ENCODE measurements around the gene CEP170B.
A peak's percentile ranks its signal among the peaks of the same experiment; 100 is the strongest.
"Not testable (repeated sequence)": the region's sequence is repeated elsewhere in the genome, so short reads cannot be mapped to it uniquely, and the experiment has no call there.

Gene CEP170B

GRCh38 chr14:104826189-104826860 lies 38.7 kb upstream of the CEP170B start:
- no peaks in the 10 kb centered on the region for H3K27me3 ChIP-seq (ENCODE audit: control insufficient read depth, insufficient read depth, low read length)
- peak overlapping the region; percentile 66 for H3K9ac ChIP-seq (ENCODE audit: low read depth, low read length)

GRCh38 chr14:104826861-104827176 lies 38.2 kb upstream of the CEP170B start:
- Histone ChIP-seq H3K36me3 (ENCODE audit: insufficient read depth, low read length) (no peaks in the 10 kb centered on the region), H3K9ac (ENCODE audit: low read depth, low read length) (no peak overlapping the region), H3K4me3 (ENCODE audit: low read length) (peak overlapping the region; percentile 61)

More at GRCh38 chr14:104826189-104826860, 38.7 kb upstream of the CEP170B start:
- Histone ChIP-seq H3K9me3 (replicated peaks; ENCODE audit: low read length) (no peaks in the 10 kb centered on the region), H3K36me3 (ENCODE audit: insufficient read depth, low read length) (no peaks in the 10 kb centered on the region), H3K4me2 (ENCODE audit: low read length) (peak overlapping the region; percentile 98), H3K4me1 (ENCODE audit: control insufficient read depth, insufficient read depth, low read length) (peaks cover 19% of the 10 kb centered on the region), H3K4me3 (ENCODE audit: low read length) (peak overlapping the region; percentile 76)

GRCh38 chr14:104827177-104828055 lies 37.7 kb upstream of the CEP170B start:
- Histone ChIP-seq H3K27me3 (ENCODE audit: control insufficient read depth, insufficient read depth, low read length) (no peaks in the 10 kb centered on the region), H3K36me3 (ENCODE audit: insufficient read depth, low read length) (no peaks in the 10 kb centered on the region), H3K4me2 (ENCODE audit: low read length) (peak overlapping the region; percentile 73), H3K4me3 (ENCODE audit: low read length) (peak overlapping the region; percentile 47), H3K9me3 (replicated peaks; ENCODE audit: low read length) (no peaks in the 10 kb centered on the region), H3K4me1 (ENCODE audit: control insufficient read depth, insufficient read depth, low read length) (peaks cover 19% of the 10 kb centered on the region), H3K9ac (ENCODE audit: low read depth, low read length) (no peak overlapping the region)

More at GRCh38 chr14:104826861-104827176, 38.2 kb upstream of the CEP170B start:
- H3K9me3 ChIP-seq (replicated peaks; ENCODE audit: low read length): no peaks in the 10 kb centered on the region
- peak overlapping the region; percentile 73 for H3K4me2 ChIP-seq (ENCODE audit: low read length)
- H3K4me1 ChIP-seq (ENCODE audit: control insufficient read depth, insufficient read depth, low read length): peaks cover 19% of the 10 kb centered on the region
- no peaks in the 10 kb centered on the region for H3K27me3 ChIP-seq (ENCODE audit: control insufficient read depth, insufficient read depth, low read length)

- no peaks in the 10 kb centered on the region for H3K27me3 ChIP-seq (ENCODE audit: control insufficient read depth, insufficient read depth, low read length)
- H3K9ac ChIP-seq (ENCODE audit: low read depth, low read length): no peak overlapping the region
- no peaks in the 10 kb centered on the region for H3K36me3 ChIP-seq (ENCODE audit: insufficient read depth, low read length)
- H3K4me2 ChIP-seq (ENCODE audit: low read length): no peak overlapping the region
- H3K4me3 ChIP-seq (ENCODE audit: low read length): no peak overlapping the region
- H3K9me3 ChIP-seq (replicated peaks; ENCODE audit: low read length): no peaks in the 10 kb centered on the region
- H3K4me1 ChIP-seq (ENCODE audit: control insufficient read depth, insufficient read depth, low read length): peaks cover 16% of the 10 kb centered on the region
Observed at GRCh38 chr14:104830781-104831180, 34.3 kb upstream of the CEP170B start.

GRCh38 chr14:104836171-104836935 lies 28.7 kb upstream of the CEP170B start:
- H3K9me3 ChIP-seq (replicated peaks; ENCODE audit: low read length); H3K4me3 ChIP-seq (ENCODE audit: low read length); H3K4me2 ChIP-seq (ENCODE audit: low read length); H3K9ac ChIP-seq (ENCODE audit: low read depth, low read length); H3K4me1 ChIP-seq (ENCODE audit: control insufficient read depth, insufficient read depth, low read length); H3K36me3 ChIP-seq (ENCODE audit: insufficient read depth, low read length): not testable (repeated sequence)
- H3K27me3 ChIP-seq (ENCODE audit: control insufficient read depth, insufficient read depth, low read length): peaks cover 11% of the 10 kb centered on the region

- Histone ChIP-seq H3K4me1 (ENCODE audit: control insufficient read depth, insufficient read depth, low read length) (peaks cover 7% of the 10 kb centered on the region), H3K4me2 (ENCODE audit: low read length) (no peak overlapping the region), H3K27me3 (ENCODE audit: control insufficient read depth, insufficient read depth, low read length) (peaks cover 63% of the 10 kb centered on the region)
Observed at GRCh38 chr14:104841730-104842129, 23.3 kb upstream of the CEP170B start.

GRCh38 chr14:104843006-104843405 lies 22.1 kb upstream of the CEP170B start:
- H3K4me1 ChIP-seq (ENCODE audit: control insufficient read depth, insufficient read depth, low read length): peaks cover 7% of the 10 kb centered on the region
- H3K27me3 ChIP-seq (ENCODE audit: control insufficient read depth, insufficient read depth, low read length): peaks cover 65% of the 10 kb centered on the region
- no peak overlapping the region for H3K4me3 ChIP-seq (ENCODE audit: low read length)
- H3K9me3 ChIP-seq (replicated peaks; ENCODE audit: low read length): no peaks in the 10 kb centered on the region
- H3K9ac ChIP-seq (ENCODE audit: low read depth, low read length): no peak overlapping the region
- no peaks in the 10 kb centered on the region for H3K36me3 ChIP-seq (ENCODE audit: insufficient read depth, low read length)
- H3K4me2 ChIP-seq (ENCODE audit: low read length): no peak overlapping the region

More at GRCh38 chr14:104841730-104842129, 23.3 kb upstream of the CEP170B start:
- no peaks in the 10 kb centered on the region for H3K36me3 ChIP-seq (ENCODE audit: insufficient read depth, low read length)
- H3K9ac ChIP-seq (ENCODE audit: low read depth, low read length): no peak overlapping the region
- H3K9me3 ChIP-seq (replicated peaks; ENCODE audit: low read length): no peaks in the 10 kb centered on the region
- no peak overlapping the region for H3K4me3 ChIP-seq (ENCODE audit: low read length)

GRCh38 chr14:104843442-104844305 lies 21.4 kb upstream of the CEP170B start:
- no peak overlapping the region for H3K9ac ChIP-seq (ENCODE audit: low read depth, low read length)
- H3K9me3 ChIP-seq (replicated peaks; ENCODE audit: low read length): no peaks in the 10 kb centered on the region
- H3K36me3 ChIP-seq (ENCODE audit: insufficient read depth, low read length): no peaks in the 10 kb centered on the region
- H3K4me1 ChIP-seq (ENCODE audit: control insufficient read depth, insufficient read depth, low read length): peaks cover 7% of the 10 kb centered on the region
- peak overlapping the region; percentile 58 for H3K4me2 ChIP-seq (ENCODE audit: low read length)
- peaks cover 68% of the 10 kb centered on the region for H3K27me3 ChIP-seq (ENCODE audit: control insufficient read depth, insufficient read depth, low read length)
- H3K4me3 ChIP-seq (ENCODE audit: low read length): peak overlapping the region; percentile 59

- Histone ChIP-seq H3K9ac (ENCODE audit: low read depth, low read length) (no peak overlapping the region), H3K27me3 (ENCODE audit: control insufficient read depth, insufficient read depth, low read length) (peaks cover 73% of the 10 kb centered on the region), H3K4me2 (ENCODE audit: low read length) (peak overlapping the region; percentile 58), H3K4me1 (ENCODE audit: control insufficient read depth, insufficient read depth, low read length) (peaks cover 7% of the 10 kb centered on the region), H3K4me3 (ENCODE audit: low read length) (no peak overlapping the region), H3K9me3 (replicated peaks; ENCODE audit: low read length) (no peaks in the 10 kb centered on the region), H3K36me3 (ENCODE audit: insufficient read depth, low read length) (no peaks in the 10 kb centered on the region)
Observed at GRCh38 chr14:104844306-104845032, 20.6 kb upstream of the CEP170B start.

- Histone ChIP-seq H3K4me3 (ENCODE audit: low read length) (no peak overlapping the region), H3K4me2 (ENCODE audit: low read length) (no peak overlapping the region), H3K4me1 (ENCODE audit: control insufficient read depth, insufficient read depth, low read length) (peaks cover 7% of the 10 kb centered on the region), H3K27me3 (ENCODE audit: control insufficient read depth, insufficient read depth, low read length) (peaks cover 74% of the 10 kb centered on the region), H3K36me3 (ENCODE audit: insufficient read depth, low read length) (no peaks in the 10 kb centered on the region), H3K9me3 (replicated peaks; ENCODE audit: low read length) (no peaks in the 10 kb centered on the region), H3K9ac (ENCODE audit: low read depth, low read length) (no peak overlapping the region)
Observed at GRCh38 chr14:104845033-104845666, 19.9 kb upstream of the CEP170B start.

Data from skeletal muscle satellite cell (primary cell).